Mesenteric fat pad (tissue), 1 donor: ENCODE measurements around the gene ACO2. TPM values are rescaled to one million over a fixed set of nuclear protein-coding genes. Genes with fewer than 3 reads are reported as not detected.

ENCODE experiments used
- DNase-seq: peaks from one replicate; pipeline ENCODE4 v3.0.0-alpha.2; 2020; ENCODE audit warnings: low spot score
- total RNA-seq: library from RNA; stranded (reverse); fragmentation: NEBNext Ultra II Directional; extraction: Animal tissue kit (Norgen Biotek cat#: 25700); gene quantifications from one replicate; pipeline ENCODE4 v1.2.1, GENCODE V29; 2021
- donor health status: DM: yes; HTN: yes; CAD: no.

Gene ACO2
- total RNA-seq, 1 donor from 2014 or later = 109 TPM

- no peak for DNase-seq
Observed at GRCh38 chr22:41522813-41523212, 53.9 kb downstream of the ACO2 start.

DNA sequence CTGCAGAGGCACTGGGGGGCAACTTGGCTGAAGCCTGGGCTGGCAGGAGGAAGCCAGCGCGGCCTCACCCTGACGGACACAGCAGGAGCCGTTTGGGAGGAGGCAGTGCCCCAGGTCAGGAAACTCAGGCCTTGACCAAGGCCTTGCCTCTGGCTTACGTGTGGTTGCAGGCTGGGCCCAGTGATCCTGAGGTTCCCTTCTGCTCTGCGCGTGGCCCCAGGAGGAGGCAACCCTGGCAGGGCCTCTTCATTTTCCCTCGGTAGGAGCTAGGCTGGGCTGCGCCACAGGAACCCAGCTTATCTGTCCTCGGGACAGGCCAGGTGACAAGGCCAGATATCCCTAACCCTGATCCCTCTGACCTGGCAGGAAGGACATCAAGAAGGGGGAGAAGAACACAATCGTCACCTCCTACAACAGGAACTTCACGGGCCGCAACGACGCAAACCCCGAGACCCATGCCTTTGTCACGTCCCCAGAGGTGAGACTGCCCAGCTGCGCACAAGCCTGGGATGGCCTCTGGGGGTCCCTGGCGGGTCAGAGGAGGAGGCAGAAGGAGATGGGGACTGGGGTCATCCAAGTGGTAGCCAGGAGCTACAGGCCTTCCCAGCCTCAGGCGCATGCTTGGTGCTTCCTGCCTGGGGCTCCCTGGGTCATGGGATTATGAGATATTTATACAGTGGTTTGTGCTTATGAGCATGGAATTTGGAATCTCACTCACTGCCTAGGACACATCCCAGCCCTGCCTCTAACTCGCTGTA, 54.7 kb downstream of the ACO2 start:
- DNase-seq = no peak

- DNase-seq = no peak
Observed at GRCh38 chr22:41524251-41524661, 55.3 kb downstream of the ACO2 start.

- DNase-seq = no peak
Observed at GRCh38 chr22:41524809-41525449, 56.0 kb downstream of the ACO2 start.

DNA sequence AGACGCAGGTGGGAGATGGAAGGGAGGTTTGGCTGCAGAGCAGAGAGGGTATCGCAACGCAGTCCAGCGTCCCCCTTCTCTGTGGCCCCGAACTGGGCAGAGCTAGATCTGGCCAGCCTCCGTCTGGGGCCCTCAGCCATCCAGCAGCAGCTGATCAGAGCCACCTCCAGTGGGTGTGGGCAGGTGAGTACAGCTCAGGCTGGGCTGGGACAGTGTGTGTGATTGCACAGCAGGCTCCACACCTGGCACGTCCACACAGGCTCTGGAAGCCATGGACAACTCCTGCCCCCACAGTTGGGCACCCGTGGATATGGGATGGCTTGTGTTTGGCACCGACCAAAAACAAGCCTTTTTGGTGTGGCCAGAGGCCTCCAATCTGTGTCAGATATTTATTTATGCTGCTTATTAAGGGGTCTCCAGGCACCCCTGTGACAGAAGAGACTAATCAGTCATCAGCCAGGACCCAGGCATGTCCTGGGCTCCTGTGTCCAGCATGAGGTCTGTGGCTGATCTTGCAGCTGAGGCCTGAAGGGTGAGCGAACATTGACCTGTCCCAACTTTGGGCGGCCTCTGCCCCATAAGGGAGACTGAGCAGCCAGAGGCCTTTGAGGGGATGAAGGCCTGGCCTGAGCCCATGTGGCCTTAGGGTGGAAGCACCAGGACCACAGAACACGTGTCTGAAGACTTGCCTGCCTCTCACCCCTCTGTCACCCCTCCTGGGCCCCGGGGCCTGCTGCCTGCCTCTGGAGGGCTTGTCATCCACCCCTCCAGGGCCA, 56.7 kb downstream of the ACO2 start:
- no peak for DNase-seq

GRCh38 chr22:41526226-41526829, 57.4 kb downstream of the ACO2 start:
- no peak for DNase-seq

DNA sequence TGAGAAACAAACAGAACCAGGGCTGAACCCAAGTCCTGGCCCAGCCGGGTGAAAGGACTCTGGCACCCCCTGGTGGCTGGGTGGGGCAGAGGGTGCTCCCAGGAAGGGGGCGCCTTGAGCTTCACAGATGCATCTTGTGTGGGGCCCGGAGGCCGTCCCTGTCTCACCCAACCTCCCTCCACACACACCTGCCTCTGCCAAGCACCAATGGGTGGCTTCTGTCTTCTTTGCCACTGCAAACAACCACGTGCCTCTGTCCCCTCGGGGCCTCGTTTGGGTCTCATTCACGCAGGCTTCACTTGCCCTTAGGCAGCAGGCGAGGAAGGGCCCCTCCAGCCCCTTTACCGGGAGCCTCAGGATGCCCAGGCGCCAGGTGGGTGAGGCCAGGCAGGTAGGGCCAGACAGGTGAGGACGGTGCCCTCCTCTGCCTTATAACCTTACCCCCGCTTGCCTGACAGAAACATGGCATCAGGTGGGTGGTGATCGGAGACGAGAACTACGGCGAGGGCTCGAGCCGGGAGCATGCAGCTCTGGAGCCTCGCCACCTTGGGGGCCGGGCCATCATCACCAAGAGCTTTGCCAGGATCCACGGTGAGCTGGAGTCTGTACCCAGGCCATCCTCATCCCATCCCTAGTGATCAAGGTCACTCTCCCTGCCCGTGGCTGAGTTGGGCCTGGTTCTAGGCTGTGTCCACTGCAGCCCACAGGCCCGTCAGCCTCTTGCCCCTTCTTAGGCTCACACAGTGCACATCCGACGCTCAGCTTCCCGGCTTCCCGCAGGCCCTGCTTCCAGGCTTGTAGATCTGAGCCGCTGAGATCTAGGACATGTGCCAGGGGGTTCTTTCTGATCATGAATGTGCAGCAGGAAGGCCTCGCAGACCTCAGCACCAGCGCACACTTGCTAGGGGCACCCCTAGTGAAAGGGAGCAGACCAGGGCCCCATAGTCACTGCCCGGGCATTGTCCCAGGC, 58.2 kb downstream of the ACO2 start:
- no peak for DNase-seq

- no peak for DNase-seq
Observed at GRCh38 chr22:41528132-41528766, 59.3 kb downstream of the ACO2 start.

GRCh38 chr22:41528938-41529561, 60.1 kb downstream of the ACO2 start:
- DNase-seq = no peak

DNA sequence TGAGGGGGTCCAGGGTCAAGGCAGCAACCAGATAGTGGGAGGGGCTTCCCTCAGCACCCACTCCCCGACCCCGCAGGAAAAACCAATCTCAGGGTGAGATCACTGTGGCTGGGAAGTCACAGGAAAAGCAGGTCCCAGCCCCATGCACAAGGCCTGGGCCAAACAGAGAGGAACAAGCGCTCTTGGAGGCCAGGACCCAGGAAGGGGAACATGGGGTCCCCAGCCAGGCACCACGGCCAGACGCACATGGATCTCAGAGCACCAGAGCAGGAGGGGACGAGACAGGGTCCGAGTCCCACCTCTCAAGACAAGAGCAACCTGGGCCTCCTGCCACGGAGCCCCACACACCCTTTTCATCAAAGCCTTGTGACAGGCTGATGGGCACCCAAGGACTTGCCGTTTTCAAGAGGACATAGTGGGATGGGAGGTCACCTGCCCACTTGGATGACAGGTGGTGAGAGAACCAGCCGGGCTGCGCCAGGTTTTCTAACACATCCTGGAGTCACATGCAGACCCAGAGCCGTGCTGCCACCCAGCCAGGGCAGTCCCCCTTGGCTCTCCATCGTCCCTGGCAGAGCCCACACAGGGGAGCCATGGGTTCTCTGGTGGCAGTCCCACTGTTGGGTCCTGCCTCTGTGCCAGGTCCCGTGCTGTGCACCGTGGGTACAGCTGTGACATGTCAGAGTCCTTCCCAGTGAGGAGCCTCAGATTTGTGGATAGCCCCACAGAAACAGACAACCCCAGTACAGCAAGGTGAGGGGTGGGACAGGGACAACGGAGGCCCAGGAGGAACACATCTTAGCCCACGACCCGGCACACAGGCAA, 62.2 kb downstream of the ACO2 start:
- DNase-seq = no peak

GRCh38 chr22:41531715-41532477, 63.0 kb downstream of the ACO2 start:
- DNase-seq = no peak

GRCh38 chr22:41532908-41533825, 64.2 kb downstream of the ACO2 start:
- DNase-seq = no peak

DNA sequence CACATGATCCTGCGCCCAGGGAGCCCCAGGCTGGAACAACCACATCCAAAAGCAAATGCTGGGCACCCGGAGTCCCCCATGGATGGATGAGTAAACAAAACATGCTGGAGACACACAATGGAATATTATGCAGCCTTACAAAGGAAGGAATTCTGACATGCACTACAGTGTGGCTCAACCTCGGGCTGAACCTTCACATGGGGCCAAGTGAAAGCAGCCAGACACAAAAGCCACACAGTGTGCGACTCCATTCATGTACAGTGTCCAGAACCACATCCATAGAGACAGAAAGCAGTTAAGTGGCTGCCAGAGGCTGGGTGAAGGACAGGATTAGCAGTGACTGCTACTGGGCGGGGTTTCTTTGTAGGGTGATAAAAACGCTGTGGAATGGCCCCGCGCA, 65.3 kb downstream of the ACO2 start:
- no peak for DNase-seq

DNA sequence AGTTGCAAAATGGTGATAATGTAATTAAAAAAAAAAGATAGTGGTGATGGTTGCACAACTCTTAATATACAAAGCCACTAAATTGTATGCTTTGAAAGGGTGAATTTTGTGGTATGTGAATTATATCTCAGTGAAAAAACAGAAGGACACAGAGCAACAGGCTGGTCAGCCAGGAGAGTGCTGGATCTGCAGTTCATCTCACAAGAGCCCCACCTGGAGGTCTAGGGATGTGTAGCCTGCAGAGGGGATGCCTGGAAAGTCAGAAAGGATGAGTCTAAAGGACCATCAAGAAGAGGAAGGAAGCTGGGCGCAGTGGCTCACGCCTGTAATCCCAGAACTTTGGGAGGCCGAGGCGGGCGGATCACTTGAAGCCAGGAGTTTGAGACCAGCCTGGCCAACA, 66.3 kb downstream of the ACO2 start:
- DNase-seq = no peak

DNA sequence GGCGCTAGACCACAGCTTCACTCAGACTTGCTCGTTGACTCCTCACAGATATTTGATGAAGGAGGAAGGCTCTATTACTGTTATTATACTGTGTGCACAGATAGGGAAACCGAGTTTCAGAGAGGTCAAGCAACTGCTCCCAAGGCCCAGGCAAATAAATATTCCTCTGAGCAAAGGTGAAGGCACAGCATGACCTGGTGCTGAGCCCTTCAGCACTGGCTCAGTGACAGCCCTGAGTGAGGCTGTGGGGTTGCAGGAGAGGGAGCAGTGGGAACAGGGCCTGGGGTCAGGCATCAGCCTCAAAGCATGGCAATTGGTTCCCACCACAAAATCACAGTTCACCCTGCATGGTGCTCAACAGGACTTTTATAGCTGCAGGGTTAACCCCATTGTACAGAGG, 68.3 kb downstream of the ACO2 start:
- DNase-seq = no peak

- DNase-seq = no peak
Observed at GRCh38 chr22:41538583-41538982, 69.7 kb downstream of the ACO2 start.
